ENCODE data around the gene THSD4. TPM values are rescaled to one million over a fixed set of nuclear protein-coding genes. Genes with fewer than 3 reads are reported as not detected.
"Not testable (repeated sequence)": the region's sequence is repeated elsewhere in the genome, so short reads cannot be mapped to it uniquely, and the experiment has no call there.

THSD4 gene
- total RNA-seq, 1 experiment from 2014 or later, result 29.3 TPM

DNA sequence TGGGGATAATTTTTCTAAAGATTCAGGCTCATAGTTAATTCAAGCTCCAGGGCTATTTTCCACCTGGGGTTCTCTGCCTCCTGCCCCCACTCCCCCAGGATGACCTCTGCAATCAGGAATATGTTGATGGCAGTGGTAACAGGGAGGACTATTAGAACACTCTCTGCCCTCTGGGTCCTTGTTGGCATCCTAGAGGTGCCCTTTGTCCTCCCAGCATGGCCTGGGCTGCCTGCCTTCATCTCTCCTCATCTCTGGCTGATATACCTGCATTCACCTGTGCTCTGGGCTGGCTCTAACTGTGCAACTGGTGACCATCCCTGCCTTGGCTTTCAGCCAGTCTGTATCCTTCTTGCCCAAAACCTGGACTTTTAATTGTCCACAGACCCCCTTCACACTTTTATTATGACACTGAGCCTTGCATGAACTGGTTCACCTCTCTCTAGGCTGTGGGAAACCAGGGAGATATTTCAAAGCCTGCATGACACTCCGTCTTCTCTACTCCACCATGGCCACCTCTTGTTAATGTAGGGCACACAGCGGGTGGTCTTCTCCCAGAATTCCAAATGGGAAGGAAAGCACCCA is 199.8 kb downstream of the THSD4 start:
- Histone ChIP-seq H3F3A (ENCODE audit: insufficient read depth, low read depth) (no peaks in the 10 kb centered on the region), H3K36me3 (ENCODE audit: low read depth) (no peaks in the 10 kb centered on the region), H3K79me2 (ENCODE audit: low read depth) (no peaks in the 10 kb centered on the region), H2AFZ (no peak overlapping the region), H3K27me3 (ENCODE audit: insufficient read depth, low read depth) (no peaks in the 10 kb centered on the region), H3K27ac (no peak overlapping the region), H4K20me1 (ENCODE audit: insufficient read depth) (no peaks in the 10 kb centered on the region), H3K9me2 (ENCODE audit: insufficient read depth) (no peaks in the 10 kb centered on the region), H3K4me2 (no peak overlapping the region), H3K4me3 (no peak overlapping the region), H3K4me1 (replicated peaks; ENCODE audit: insufficient read depth) (no peaks in the 10 kb centered on the region), H3K9me3 (ENCODE audit: insufficient read depth, low read depth) (no peaks in the 10 kb centered on the region; the same call in 1 of the 2 replicates)
- intact Hi-C loops (cut with micrococcal nuclease; ENCODE audit: unreplicated experiment), result no loop called here
- no peak for DNase-seq
- CTCF ChIA-PET, result no interaction called here
- TF ChIP-seq, protein P1, sequence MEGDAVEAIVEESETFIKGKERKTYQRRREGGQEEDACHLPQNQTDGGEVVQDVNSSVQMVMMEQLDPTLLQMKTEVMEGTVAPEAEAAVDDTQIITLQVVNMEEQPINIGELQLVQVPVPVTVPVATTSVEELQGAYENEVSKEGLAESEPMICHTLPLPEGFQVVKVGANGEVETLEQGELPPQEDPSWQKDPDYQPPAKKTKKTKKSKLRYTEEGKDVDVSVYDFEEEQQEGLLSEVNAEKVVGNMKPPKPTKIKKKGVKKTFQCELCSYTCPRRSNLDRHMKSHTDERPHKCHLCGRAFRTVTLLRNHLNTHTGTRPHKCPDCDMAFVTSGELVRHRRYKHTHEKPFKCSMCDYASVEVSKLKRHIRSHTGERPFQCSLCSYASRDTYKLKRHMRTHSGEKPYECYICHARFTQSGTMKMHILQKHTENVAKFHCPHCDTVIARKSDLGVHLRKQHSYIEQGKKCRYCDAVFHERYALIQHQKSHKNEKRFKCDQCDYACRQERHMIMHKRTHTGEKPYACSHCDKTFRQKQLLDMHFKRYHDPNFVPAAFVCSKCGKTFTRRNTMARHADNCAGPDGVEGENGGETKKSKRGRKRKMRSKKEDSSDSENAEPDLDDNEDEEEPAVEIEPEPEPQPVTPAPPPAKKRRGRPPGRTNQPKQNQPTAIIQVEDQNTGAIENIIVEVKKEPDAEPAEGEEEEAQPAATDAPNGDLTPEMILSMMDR (conservative IDR thresholded peaks at IDR 0.05), result no peak
- TF ChIP-seq EZH2 (IDR thresholded peaks at IDR 0.05; ENCODE audit: low read depth), result no peak
- POLR2A ChIA-PET (ENCODE audit: unreplicated experiment), result no interaction called here
- no TSS peak for BruUV-seq (replicated peaks)

DNA sequence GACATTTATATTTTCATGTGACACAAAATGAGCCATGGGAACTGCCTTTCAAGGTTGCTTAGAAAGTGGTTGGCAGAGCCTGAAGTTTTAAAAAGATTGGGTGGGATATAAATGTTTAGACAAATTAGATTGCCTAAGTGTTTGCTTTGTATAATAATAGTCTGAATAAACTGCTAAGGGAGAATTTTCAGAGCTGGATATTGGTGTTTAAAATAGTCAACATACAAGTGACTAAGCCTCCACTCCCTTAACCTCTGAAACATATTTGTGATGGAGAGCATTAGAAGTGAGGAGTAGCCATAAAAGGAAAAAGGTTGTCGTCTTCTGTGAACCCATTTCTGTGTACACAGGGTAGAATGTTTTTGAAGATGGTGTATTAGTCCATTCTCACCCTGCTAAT is 201.6 kb downstream of the THSD4 start:
- no TSS peak for BruUV-seq (replicated peaks)
- no peaks in the 10 kb centered on the region for H3K4me1 ChIP-seq (replicated peaks; ENCODE audit: insufficient read depth)
- H4K20me1 ChIP-seq (ENCODE audit: insufficient read depth), result no peaks in the 10 kb centered on the region
- TF ChIP-seq, protein P1 (conservative IDR thresholded peaks at IDR 0.05), result no peak
- TF ChIP-seq EZH2 (IDR thresholded peaks at IDR 0.05; ENCODE audit: low read depth), result no peak
- H3K27ac ChIP-seq, result no peak overlapping the region
- no peak overlapping the region for H2AFZ ChIP-seq
- H3K36me3 ChIP-seq (ENCODE audit: low read depth), result no peaks in the 10 kb centered on the region
- ChIA-PET POLR2A (ENCODE audit: unreplicated experiment) (no interaction called here), CTCF (no interaction called here)
- intact Hi-C loops (cut with micrococcal nuclease; ENCODE audit: unreplicated experiment), result no loop called here
- H3K27me3 ChIP-seq (ENCODE audit: insufficient read depth, low read depth), result no peaks in the 10 kb centered on the region
- no peaks in the 10 kb centered on the region for H3K79me2 ChIP-seq (ENCODE audit: low read depth)
- no peaks in the 10 kb centered on the region for H3K9me2 ChIP-seq (ENCODE audit: insufficient read depth)
- H3K4me2 ChIP-seq, result no peak overlapping the region
- H3K9me3 ChIP-seq (ENCODE audit: insufficient read depth, low read depth), result no peaks in the 10 kb centered on the region; the same call in 1 of the 2 replicates
- no peak for DNase-seq
- no peak overlapping the region for H3K4me3 ChIP-seq
- H3F3A ChIP-seq (ENCODE audit: insufficient read depth, low read depth), result no peaks in the 10 kb centered on the region

DNA sequence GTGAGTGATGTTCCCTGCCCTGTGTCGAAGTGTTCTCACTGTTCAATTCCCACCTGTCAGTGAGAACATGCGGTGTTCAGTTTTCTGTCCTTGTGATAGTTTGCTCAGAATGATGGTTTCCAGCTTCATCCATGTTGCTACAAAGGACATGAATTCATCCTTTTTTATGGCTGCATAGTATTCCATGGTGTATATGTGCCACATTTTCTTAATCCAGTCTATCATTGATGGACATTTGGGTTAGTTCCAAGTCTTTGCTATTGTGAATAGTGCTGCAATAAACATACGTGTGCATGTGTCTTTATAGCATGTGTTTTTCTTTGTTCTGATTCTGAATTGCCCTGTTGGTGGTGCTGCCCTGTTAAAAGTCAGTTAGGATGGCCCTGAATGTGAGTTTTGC is 204.2 kb downstream of the THSD4 start:
- H3K27me3 ChIP-seq (ENCODE audit: insufficient read depth, low read depth); CTCF ChIA-PET; H3K4me3 ChIP-seq: not testable (repeated sequence)

DNA sequence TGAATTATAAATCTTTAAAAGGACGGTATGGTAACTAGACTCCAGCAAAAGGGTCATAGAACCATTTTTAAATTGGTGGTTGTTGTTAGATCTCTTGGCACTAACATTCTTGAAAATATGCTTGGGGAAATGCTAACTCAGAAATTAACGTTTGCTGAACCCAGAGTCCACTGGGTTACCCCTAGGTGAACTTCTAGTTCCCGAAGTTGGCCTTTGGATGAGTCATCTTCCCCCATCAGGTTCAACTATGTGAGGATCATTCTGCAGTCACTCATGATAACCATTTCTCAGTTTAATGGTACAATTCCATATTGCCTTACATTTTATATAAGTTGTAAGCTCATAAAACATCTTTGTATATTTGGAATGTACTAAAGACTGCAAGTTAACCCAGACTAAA is 204.7 kb downstream of the THSD4 start:
- TF ChIP-seq, protein P1 (conservative IDR thresholded peaks at IDR 0.05), result no peak
- no peak for TF ChIP-seq EZH2 (IDR thresholded peaks at IDR 0.05; ENCODE audit: low read depth)
- no TSS peak for BruUV-seq (replicated peaks)
- no peaks in the 10 kb centered on the region for H3K36me3 ChIP-seq (ENCODE audit: low read depth)
- no peak for DNase-seq
- POLR2A ChIA-PET (ENCODE audit: unreplicated experiment), result no interaction called here
- H3K9me3 ChIP-seq (ENCODE audit: insufficient read depth, low read depth), result no peaks in the 10 kb centered on the region; the same call in 1 of the 2 replicates
- no peaks in the 10 kb centered on the region for H4K20me1 ChIP-seq (ENCODE audit: insufficient read depth)
- H3K27me3 ChIP-seq (ENCODE audit: insufficient read depth, low read depth), result no peaks in the 10 kb centered on the region
- H3K9me2 ChIP-seq (ENCODE audit: insufficient read depth), result no peaks in the 10 kb centered on the region
- CTCF ChIA-PET, result no interaction called here
- intact Hi-C loops (cut with micrococcal nuclease; ENCODE audit: unreplicated experiment), result loop anchor here (10.0 kb wide), 1 partner anchor 115 kb away; no protein-coding TSS in a partner anchor
- no peak overlapping the region for H3K4me2 ChIP-seq
- no peak overlapping the region for H3K4me3 ChIP-seq
- 0 out of 2 replicates have a peak, but pooled peaks cover under 1% of the 10 kb centered on the region for H3K4me1 ChIP-seq (replicated peaks; ENCODE audit: insufficient read depth)
- H3K27ac ChIP-seq, result no peak overlapping the region
- H2AFZ ChIP-seq, result no peak overlapping the region
- no peaks in the 10 kb centered on the region for H3F3A ChIP-seq (ENCODE audit: insufficient read depth, low read depth)
- H3K79me2 ChIP-seq (ENCODE audit: low read depth), result no peaks in the 10 kb centered on the region

More for the DNA sequence above, 204.2 kb downstream of the THSD4 start:
- H3K4me1 ChIP-seq (replicated peaks; ENCODE audit: insufficient read depth); H3K36me3 ChIP-seq (ENCODE audit: low read depth); POLR2A ChIA-PET (ENCODE audit: unreplicated experiment); DNase-seq; intact Hi-C loops (cut with micrococcal nuclease; ENCODE audit: unreplicated experiment); H2AFZ ChIP-seq; BruUV-seq (replicated peaks); H3K4me2 ChIP-seq; H4K20me1 ChIP-seq (ENCODE audit: insufficient read depth); H3K9me2 ChIP-seq (ENCODE audit: insufficient read depth); H3K79me2 ChIP-seq (ENCODE audit: low read depth); H3K27ac ChIP-seq; H3F3A ChIP-seq (ENCODE audit: insufficient read depth, low read depth); H3K9me3 ChIP-seq (ENCODE audit: insufficient read depth, low read depth): not testable (repeated sequence)
